Esophagus squamous epithelium (tissue), 5 donors: ENCODE results near the gene DCAKD. TPM values are rescaled to one million over a fixed set of nuclear protein-coding genes. Genes with fewer than 3 reads are reported as not detected.

Experiments
- DNase-seq: peaks from one replicate; lab custom pipeline; 2025; lab: John Stamatoyannopoulos, UW
- H3K27ac ChIP-seq, 4 donors: fragments of 200-600 bp; sonication (generic); one replicate each; pipeline ENCODE4 v1.5.1; 2016 to 2019; ENCODE audit warnings: mild to moderate bottlenecking in 1 of 4
- H3K27me3 ChIP-seq, 4 donors: fragments of 200-600 bp; sonication (generic); 1 replicate in 3 of 4; 2 replicates in 1 of 4; pipeline versions ENCODE4 v1.5.1 to v1.6.0; 2017 to 2021; ENCODE audit warnings: antibody characterized with exemption in 1 of 4
- H3K36me3 ChIP-seq, 3 donors: fragments of 200-600 bp; sonication (generic); one replicate each; pipeline ENCODE4 v1.5.1; 2016 to 2019
- H3K4me1 ChIP-seq, 3 donors: fragments of 200-600 bp; sonication (generic); one replicate each; pipeline ENCODE4 v1.5.1; 2017 to 2019
- H3K4me3 ChIP-seq, 4 donors: fragments of 200-600 bp; sonication (generic); 1 replicate in 3 of 4; 2 replicates in 1 of 4; pipeline ENCODE4 v1.5.1; 2016 to 2019; ENCODE audit warnings: mild to moderate bottlenecking in 2 of 4, moderate library complexity in 1 of 4
- H3K9me3 ChIP-seq, 3 donors: fragments of 200-600 bp; sonication (generic); one replicate each; pipeline ENCODE4 v1.5.1; 2016 to 2019
- POLR2A ChIP-seq, 4 donors: fragments of 450-650 bp; IDR thresholded peaks; one replicate each; pipeline ENCODE4 v1.6.1; 2017; ENCODE audit warnings: antibody characterized with exemption in 4 of 4, mild to moderate bottlenecking in 4 of 4, moderate library complexity in 3 of 4
- WGBS, 2 donors: methylation state at CpG; one replicate each; pipeline ENCODE4 v1.1.5; 2018; 5-methylcytosine and 5-hydroxymethylcytosine counted together
- intact Hi-C: fragments of 100-400 bp; cut with DNase I; formaldehyde crosslinking; loops from one replicate; pipeline ENCODE4 v1.15.0; 2022
- total RNA-seq, 4 donors: library from RNA; depleted of rRNA; stranded (reverse); fragments of >200 nt; gene quantifications; one replicate each; pipeline ENCODE4 v1.1.0, GENCODE V29; 2016
- TF ChIP-seq, protein P1 (sequence below), 6 experiments: fragments of 450-650 bp in 4 of 6; fragments of 200-600 bp in 2 of 6; sonication (generic) in 2 of 6; IDR thresholded peaks; one replicate each; pipeline ENCODE4 v1.5.1; 2016 to 2019; ENCODE audit warnings: antibody characterized with exemption in 6 of 6, mild to moderate bottlenecking in 4 of 6, moderate library complexity in 4 of 6
- donor health status: DM: yes; HTN: yes; CAD: no.

DCAKD gene
- total RNA-seq, 4 donors from 2014 or later, result 23.8 to 44.1 (median 34.7) TPM

DNA sequence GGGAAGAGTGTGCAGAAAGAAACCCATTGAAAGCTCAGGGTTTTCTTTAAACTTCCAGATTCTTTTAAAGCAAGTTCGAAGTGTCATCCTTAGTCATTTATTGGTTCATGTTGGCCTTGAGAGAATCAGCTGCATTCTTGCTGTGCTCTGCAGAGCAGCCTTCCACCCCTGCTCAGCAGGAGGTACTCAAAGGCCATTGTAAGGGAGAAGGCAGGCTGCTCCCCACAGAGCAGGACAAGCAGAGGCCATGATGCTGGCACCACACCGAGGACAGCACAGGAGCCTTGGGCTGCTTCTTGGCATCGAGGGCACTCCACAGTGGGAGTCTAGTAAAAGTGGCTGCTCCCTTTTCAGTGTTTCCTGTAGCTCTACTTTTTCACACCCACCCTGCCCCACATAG is 39.3 kb upstream of the DCAKD start:
- intact Hi-C loops, result loop anchor here (5.0 kb wide), 1 partner anchor 38 kb away; the partner anchor contains the start of gene DCAKD
- Histone ChIP-seq H3K4me3 (no peak overlapping the region), H3K27me3 (no peaks in the 10 kb centered on the region), H3K27ac (peak overlapping the region; percentile 3 to 92 (median 78)), H3K9me3 (no peaks in the 10 kb centered on the region), H3K4me1 (peaks cover 34 to 72% (median 50%) of the 10 kb centered on the region in 3 donors), H3K36me3 (peaks cover 9 to 88% (median 19%) of the 10 kb centered on the region in 3 donors)
- TF ChIP-seq POLR2A (IDR thresholded peaks at IDR 0.05), result no peak
- TF ChIP-seq, protein P1, sequence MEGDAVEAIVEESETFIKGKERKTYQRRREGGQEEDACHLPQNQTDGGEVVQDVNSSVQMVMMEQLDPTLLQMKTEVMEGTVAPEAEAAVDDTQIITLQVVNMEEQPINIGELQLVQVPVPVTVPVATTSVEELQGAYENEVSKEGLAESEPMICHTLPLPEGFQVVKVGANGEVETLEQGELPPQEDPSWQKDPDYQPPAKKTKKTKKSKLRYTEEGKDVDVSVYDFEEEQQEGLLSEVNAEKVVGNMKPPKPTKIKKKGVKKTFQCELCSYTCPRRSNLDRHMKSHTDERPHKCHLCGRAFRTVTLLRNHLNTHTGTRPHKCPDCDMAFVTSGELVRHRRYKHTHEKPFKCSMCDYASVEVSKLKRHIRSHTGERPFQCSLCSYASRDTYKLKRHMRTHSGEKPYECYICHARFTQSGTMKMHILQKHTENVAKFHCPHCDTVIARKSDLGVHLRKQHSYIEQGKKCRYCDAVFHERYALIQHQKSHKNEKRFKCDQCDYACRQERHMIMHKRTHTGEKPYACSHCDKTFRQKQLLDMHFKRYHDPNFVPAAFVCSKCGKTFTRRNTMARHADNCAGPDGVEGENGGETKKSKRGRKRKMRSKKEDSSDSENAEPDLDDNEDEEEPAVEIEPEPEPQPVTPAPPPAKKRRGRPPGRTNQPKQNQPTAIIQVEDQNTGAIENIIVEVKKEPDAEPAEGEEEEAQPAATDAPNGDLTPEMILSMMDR (IDR thresholded peaks at IDR 0.05), result no peak
- 72 to 80% methylated on average over 3 of the region's 3 CpGs for WGBS, 2 donors
- no peak for DNase-seq

DNA sequence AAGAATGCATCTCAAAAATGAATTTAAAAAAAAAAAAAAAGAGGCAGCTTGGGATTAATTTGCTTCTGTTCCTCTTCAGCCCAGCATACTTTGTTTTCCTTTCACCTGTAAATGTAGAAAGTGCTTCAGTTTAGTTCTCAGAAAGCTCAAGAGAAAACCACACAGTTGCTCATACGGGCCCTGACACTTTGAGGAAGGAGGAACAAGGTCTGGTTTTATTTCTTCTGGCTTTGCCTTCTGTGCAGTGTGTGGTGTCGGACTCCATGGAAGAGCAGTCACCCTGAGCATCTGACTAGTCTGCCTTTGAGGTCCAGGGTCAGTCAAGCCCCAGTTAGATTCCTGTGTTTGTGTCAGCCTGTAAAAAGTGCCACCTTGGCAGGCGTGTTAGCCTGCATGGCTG is 37.3 kb upstream of the DCAKD start:
- Histone ChIP-seq H3K36me3 (peaks cover 4 to 88% (median 29%) of the 10 kb centered on the region in 3 donors), H3K27me3 (no peaks in the 10 kb centered on the region), H3K27ac (peak overlapping the region; percentile 16 to 89 (median 86)), H3K4me3 (no peak overlapping the region), H3K9me3 (no peaks in the 10 kb centered on the region), H3K4me1 (peaks cover 30 to 61% (median 42%) of the 10 kb centered on the region in 3 donors)
- DNase-seq, result no peak
- no peak for TF ChIP-seq POLR2A (IDR thresholded peaks at IDR 0.05)
- TF ChIP-seq, protein P1 (IDR thresholded peaks at IDR 0.05), result no peak
- intact Hi-C loops, result no loop called here
- 76 to 77% methylated on average over 3 of the region's 3 CpGs for WGBS, 2 donors

DNA sequence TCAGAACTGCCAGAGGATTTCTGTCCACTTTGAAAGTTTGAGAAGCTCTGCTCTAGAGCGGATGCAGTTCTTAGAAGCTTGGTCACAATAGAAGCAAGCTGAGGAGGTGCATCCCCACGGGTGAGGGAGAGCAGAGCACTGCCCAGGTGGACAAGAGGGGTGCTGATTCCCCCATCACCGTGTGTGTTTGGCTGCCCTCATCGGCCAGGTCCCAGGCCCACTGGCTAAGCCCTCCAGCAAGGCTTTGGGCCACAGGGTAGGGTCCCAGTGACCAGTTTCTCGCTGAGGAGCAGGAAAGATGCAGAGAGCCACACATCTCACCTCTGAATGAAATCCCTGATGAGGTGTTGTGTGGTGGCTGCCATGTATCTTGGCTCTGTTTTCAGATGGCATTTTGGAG is 36.5 kb upstream of the DCAKD start:
- no peaks in the 10 kb centered on the region for H3K9me3 ChIP-seq
- no peak for DNase-seq
- TF ChIP-seq POLR2A (IDR thresholded peaks at IDR 0.05), result no peak
- TF ChIP-seq, protein P1 (IDR thresholded peaks at IDR 0.05), result no peak
- no peaks in the 10 kb centered on the region for H3K27me3 ChIP-seq
- peak overlapping the region; percentile 81 to 89 (median 86) for H3K27ac ChIP-seq
- H3K4me3 ChIP-seq, result no peak overlapping the region
- WGBS, 2 donors, result 67 to 77% methylated on average over 1 to 5 of the region's 5 CpGs
- peaks cover 23 to 54% (median 35%) of the 10 kb centered on the region in 3 donors for H3K4me1 ChIP-seq
- H3K36me3 ChIP-seq, result peaks cover 4 to 94% (median 36%) of the 10 kb centered on the region in 3 donors
- intact Hi-C loops, result no loop called here

DNA sequence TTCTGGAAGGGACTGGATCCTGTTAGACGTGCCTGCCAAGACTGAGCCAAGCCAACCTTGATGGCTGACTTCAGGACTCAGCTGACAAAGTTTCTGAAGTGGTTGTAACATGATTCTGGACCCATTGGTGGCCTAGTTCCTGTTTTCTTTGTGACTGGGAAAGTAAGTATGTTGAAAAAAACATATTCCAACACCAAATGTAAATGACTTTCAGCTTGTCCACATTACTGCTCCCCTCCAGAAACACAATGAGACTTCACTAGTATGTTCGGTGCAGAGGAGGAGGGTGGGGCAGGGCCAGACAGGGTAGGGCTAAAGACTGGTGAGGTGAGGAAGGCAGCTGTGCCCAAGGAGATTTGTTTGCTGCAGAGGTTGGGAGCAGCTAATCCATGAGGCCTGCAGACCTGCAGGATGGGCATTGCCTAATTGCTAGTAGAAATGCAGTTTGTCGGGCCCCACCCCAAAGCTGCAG is 36.1 kb upstream of the DCAKD start:
- peaks cover 18 to 49% (median 31%) of the 10 kb centered on the region in 3 donors for H3K4me1 ChIP-seq
- no peak overlapping the region for H3K4me3 ChIP-seq
- DNase-seq, result no peak
- H3K36me3 ChIP-seq, result peaks cover 6 to 98% (median 41%) of the 10 kb centered on the region in 3 donors
- TF ChIP-seq POLR2A (IDR thresholded peaks at IDR 0.05), result no peak
- TF ChIP-seq, protein P1 (IDR thresholded peaks at IDR 0.05), result no peak
- no peaks in the 10 kb centered on the region for H3K27me3 ChIP-seq
- no peaks in the 10 kb centered on the region for H3K9me3 ChIP-seq
- H3K27ac ChIP-seq, result peak overlapping the region; percentile 81 to 89 (median 86)
- intact Hi-C loops, result no loop called here
- 29 to 31% methylated on average over 3 of the region's 3 CpGs for WGBS, 2 donors

DNA sequence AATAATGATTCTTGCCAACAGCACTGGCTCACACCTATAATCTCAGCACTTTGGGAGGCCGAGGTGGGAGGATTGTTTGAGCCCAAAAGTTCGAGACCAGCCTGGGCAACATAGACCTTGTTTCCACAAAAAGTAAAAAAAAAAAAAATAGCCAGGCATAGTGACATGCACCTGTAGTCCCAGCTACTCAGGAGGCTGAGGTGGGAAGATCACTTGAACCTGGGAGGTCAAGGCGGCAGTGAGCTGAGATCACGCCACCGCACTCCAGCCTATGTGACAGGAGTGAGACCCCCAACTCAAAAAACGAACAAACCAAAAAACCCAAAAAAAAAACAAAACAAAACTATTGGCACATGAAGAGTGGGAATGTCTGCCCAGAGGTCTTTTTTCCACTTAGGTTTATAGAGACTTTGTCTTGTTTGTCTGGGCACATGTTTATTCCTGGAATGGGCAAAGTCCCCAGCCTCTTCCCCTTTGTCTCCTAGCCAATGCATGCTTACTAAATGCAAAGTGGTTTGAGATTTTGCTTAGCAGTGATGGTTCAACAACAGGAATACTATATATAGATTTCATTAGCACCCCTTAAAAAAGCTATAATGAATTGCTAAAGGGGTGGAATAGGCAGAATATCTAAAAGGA is 35.6 kb upstream of the DCAKD start:
- peaks cover 12 to 100% (median 46%) of the 10 kb centered on the region in 3 donors for H3K36me3 ChIP-seq
- TF ChIP-seq POLR2A (IDR thresholded peaks at IDR 0.05), result no peak
- TF ChIP-seq, protein P1 (IDR thresholded peaks at IDR 0.05), result no peak
- H3K27ac ChIP-seq, result peak overlapping the region; percentile 81 to 89 (median 86)
- H3K27me3 ChIP-seq, result no peaks in the 10 kb centered on the region
- H3K9me3 ChIP-seq, result no peaks in the 10 kb centered on the region
- WGBS, 2 donors, result 80 to 85% methylated on average over 4 to 6 of the region's 6 CpGs
- no peak for DNase-seq
- intact Hi-C loops, result no loop called here
- peaks cover 14 to 44% (median 26%) of the 10 kb centered on the region in 3 donors for H3K4me1 ChIP-seq
- H3K4me3 ChIP-seq, result no peak overlapping the region
